Karpas-422 (cell line): ENCODE measurements around the gene LASP1NB.

Experiments used
- DNase-seq: peaks from one replicate; pipeline ENCODE4 v3.0.0-alpha.2; 2015
- H2AFZ ChIP-seq: fragments of 200-600 bp; sonication (generic); 2 replicates; pipeline ENCODE4 v1.6.1; 2014; ENCODE audit warnings: antibody characterized with exemption, low read length, mixed read lengths
- H3K27ac ChIP-seq: fragments of 200-600 bp; sonication (generic); 2 replicates; pipeline ENCODE4 v1.5.1; 2014; ENCODE audit warnings: mild to moderate bottlenecking, low read length, moderate library complexity
- H3K27me3 ChIP-seq: fragments of 200-600 bp; sonication (generic); 2 replicates; pipeline ENCODE4 v1.6.1; 2014; ENCODE audit warnings: low read length, mixed read lengths
- H3K36me3 ChIP-seq: fragments of 200-600 bp; sonication (generic); 2 replicates; pipeline ENCODE4 v1.6.1; 2014; ENCODE audit warnings: low read length, mixed read lengths; ENCODE audit not compliant: insufficient read depth
- H3K4me1 ChIP-seq: fragments of 200-600 bp; sonication (generic); 2 replicates; pipeline ENCODE4 v1.6.1; 2014; ENCODE audit warnings: mild to moderate bottlenecking, low read length, mixed read lengths
- H3K4me2 ChIP-seq: fragments of 200-600 bp; sonication (generic); 2 replicates; pipeline ENCODE4 v1.6.1; 2014; ENCODE audit warnings: low read length, low read depth, mild to moderate bottlenecking; ENCODE audit not compliant: poor library complexity, severe bottlenecking
- H3K4me3 ChIP-seq: fragments of 200-600 bp; sonication (generic); 2 replicates; pipeline ENCODE4 v1.5.1; 2014; ENCODE audit warnings: mild to moderate bottlenecking, antibody characterized with exemption, low read length, mixed read lengths
- H3K79me2 ChIP-seq: fragments of 200-600 bp; sonication (generic); 2 replicates; pipeline ENCODE4 v1.6.1; 2014; ENCODE audit warnings: mild to moderate bottlenecking, low read length, mixed read lengths
- H3K9ac ChIP-seq: fragments of 200-600 bp; sonication (generic); 2 replicates; pipeline ENCODE4 v1.6.0; 2014; ENCODE audit warnings: low read length
- H3K9me2 ChIP-seq: fragments of 200-600 bp; sonication (generic), shearing (Covaris generic); replicated peaks from 2 replicates; pipeline ENCODE4 v1.6.0; 2014; ENCODE audit warnings: mild to moderate bottlenecking, low read length, moderate library complexity; ENCODE audit not compliant: insufficient read depth
- H3K9me3 ChIP-seq: fragments of 300-700, 200-600 bp; sonication (generic); 2 replicates; pipeline ENCODE4 v1.6.1; 2014; ENCODE audit warnings: low read length, mixed read lengths
- H4K20me1 ChIP-seq: fragments of 200-600 bp; sonication (generic); 2 replicates; pipeline ENCODE4 v1.6.1; 2014; ENCODE audit warnings: mild to moderate bottlenecking, antibody characterized with exemption, low read length, low read depth; ENCODE audit not compliant: insufficient read depth

Gene LASP1NB

GRCh38 chr17:38918129-38918913 is 7.1 kb upstream of the LASP1NB start:
- no peaks in the 10 kb centered on the region for H4K20me1 ChIP-seq
- DNase-seq, result no peak
- no peak overlapping the region for H3K4me2 ChIP-seq
- no peaks in the 10 kb centered on the region for H3K27me3 ChIP-seq
- H3K9me3 ChIP-seq, result no peaks in the 10 kb centered on the region
- no peak overlapping the region for H2AFZ ChIP-seq
- H3K27ac ChIP-seq, result no peak overlapping the region
- no peak overlapping the region for H3K9ac ChIP-seq
- peaks cover 27% of the 10 kb centered on the region for H3K4me1 ChIP-seq
- H3K9me2 ChIP-seq, result no peaks in the 10 kb centered on the region
- H3K36me3 ChIP-seq, result no peaks in the 10 kb centered on the region
- H3K4me3 ChIP-seq, result no peak overlapping the region
- no peaks in the 10 kb centered on the region for H3K79me2 ChIP-seq

GRCh38 chr17:38918916-38919315 is 6.5 kb upstream of the LASP1NB start:
- Histone ChIP-seq H3K27ac (no peak overlapping the region), H3K36me3 (no peaks in the 10 kb centered on the region), H4K20me1 (no peaks in the 10 kb centered on the region)

DNA sequence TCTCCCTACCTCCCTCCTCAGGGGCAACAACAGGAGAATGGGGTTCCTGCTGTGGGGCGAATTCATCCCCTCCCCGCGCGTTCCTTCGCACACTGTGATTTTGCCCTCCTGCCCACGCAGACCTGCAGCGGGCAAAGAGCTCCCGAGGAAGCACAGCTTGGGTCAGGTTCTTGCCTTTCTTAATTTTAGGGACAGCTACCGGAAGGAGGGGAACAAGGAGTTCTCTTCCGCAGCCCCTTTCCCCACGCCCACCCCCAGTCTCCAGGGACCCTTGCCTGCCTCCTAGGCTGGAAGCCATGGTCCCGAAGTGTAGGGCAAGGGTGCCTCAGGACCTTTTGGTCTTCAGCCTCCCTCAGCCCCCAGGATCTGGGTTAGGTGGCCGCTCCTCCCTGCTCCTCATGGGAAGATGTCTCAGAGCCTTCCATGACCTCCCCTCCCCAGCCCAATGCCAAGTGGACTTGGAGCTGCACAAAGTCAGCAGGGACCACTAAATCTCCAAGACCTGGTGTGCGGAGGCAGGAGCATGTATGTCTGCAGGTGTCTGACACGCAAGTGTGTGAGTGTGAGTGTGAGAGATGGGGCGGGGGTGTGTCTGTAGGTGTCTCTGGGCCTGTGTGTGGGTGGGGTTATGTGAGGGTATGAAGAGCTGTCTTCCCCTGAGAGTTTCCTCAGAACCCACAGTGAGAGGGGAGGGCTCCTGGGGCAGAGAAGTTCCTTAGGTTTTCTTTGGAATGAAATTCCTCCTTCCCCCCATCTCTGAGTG is 5.9 kb upstream of the LASP1NB start:
- H3K4me3 ChIP-seq, result no peak overlapping the region
- no peaks in the 10 kb centered on the region for H4K20me1 ChIP-seq
- H3K9me2 ChIP-seq, result no peaks in the 10 kb centered on the region
- no peak overlapping the region for H3K27ac ChIP-seq
- H3K9me3 ChIP-seq, result no peaks in the 10 kb centered on the region
- no peaks in the 10 kb centered on the region for H3K27me3 ChIP-seq
- no peaks in the 10 kb centered on the region for H3K36me3 ChIP-seq
- H3K4me1 ChIP-seq, result peaks cover 27% of the 10 kb centered on the region
- no peak overlapping the region for H3K4me2 ChIP-seq
- no peaks in the 10 kb centered on the region for H3K79me2 ChIP-seq
- no peak overlapping the region for H2AFZ ChIP-seq
- H3K9ac ChIP-seq, result no peak overlapping the region
- no peak for DNase-seq

More at GRCh38 chr17:38918916-38919315, 6.5 kb upstream of the LASP1NB start:
- Histone ChIP-seq H3K9me2 (no peaks in the 10 kb centered on the region), H3K4me3 (no peak overlapping the region), H3K4me1 (peaks cover 27% of the 10 kb centered on the region), H3K79me2 (no peaks in the 10 kb centered on the region), H3K9ac (no peak overlapping the region), H3K9me3 (no peaks in the 10 kb centered on the region), H3K27me3 (no peaks in the 10 kb centered on the region), H3K4me2 (no peak overlapping the region), H2AFZ (no peak overlapping the region)
- DNase-seq, result no peak

GRCh38 chr17:38920374-38921291 is 4.8 kb upstream of the LASP1NB start:
- Histone ChIP-seq H3K79me2 (no peaks in the 10 kb centered on the region), H3K4me2 (peak overlapping the region; percentile 51), H3K4me1 (peaks cover 27% of the 10 kb centered on the region), H3K9me3 (no peaks in the 10 kb centered on the region), H4K20me1 (no peaks in the 10 kb centered on the region), H3K9ac (peak overlapping the region; percentile 41; the same call in 1 of the 2 replicates), H3K27ac (peak overlapping the region; percentile 62), H3K4me3 (no peak overlapping the region), H2AFZ (no peak overlapping the region), H3K9me2 (no peaks in the 10 kb centered on the region), H3K36me3 (no peaks in the 10 kb centered on the region), H3K27me3 (no peaks in the 10 kb centered on the region)
- DNase-seq, result no peak

DNA sequence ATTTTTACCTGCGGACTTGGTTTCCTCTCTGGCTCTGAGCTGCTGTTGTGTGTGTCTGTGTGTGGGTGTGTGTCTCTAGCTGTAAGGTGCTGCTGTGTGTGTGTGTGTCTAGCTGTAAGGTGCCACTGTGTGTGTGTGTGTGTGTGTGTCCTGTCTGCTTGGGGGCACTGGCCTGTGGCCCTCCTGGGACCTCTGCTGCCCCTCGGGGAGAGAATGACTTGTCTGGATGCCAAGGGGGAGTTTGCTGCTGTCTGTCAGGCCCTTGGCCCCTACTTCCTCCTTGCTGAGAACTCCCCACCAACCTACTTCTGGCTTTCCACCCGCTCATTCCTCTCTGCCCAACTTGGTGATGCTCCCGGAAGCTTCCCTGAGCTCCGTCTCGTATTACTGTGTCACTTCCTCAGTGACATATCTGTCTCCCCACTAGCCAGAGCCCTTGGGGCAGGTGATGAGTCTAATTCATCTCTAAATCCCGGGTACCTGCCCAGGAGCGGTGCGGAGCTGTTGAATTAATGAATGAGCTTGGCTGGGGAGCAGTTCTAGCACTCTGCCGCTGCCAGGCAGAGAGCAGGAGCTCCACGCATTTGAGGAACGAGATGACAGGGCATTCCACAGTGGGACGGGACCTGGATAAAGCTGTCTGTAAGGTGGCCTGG is 3.5 kb upstream of the LASP1NB start:
- Histone ChIP-seq H4K20me1 (no peaks in the 10 kb centered on the region), H3K27me3 (no peaks in the 10 kb centered on the region), H3K9me3 (no peaks in the 10 kb centered on the region), H3K27ac (peak overlapping the region; percentile 62), H3K9me2 (no peaks in the 10 kb centered on the region), H3K4me3 (0 out of 2 replicates have a peak overlapping the region, but pooled peaks have one; percentile 17), H3K9ac (peak overlapping the region; percentile 41; the same call in 1 of the 2 replicates), H3K4me2 (peak overlapping the region; percentile 51), H2AFZ (no peak overlapping the region), H3K36me3 (no peaks in the 10 kb centered on the region), H3K4me1 (peaks cover 27% of the 10 kb centered on the region), H3K79me2 (no peaks in the 10 kb centered on the region)
- DNase-seq, result peak; percentile 77

DNA sequence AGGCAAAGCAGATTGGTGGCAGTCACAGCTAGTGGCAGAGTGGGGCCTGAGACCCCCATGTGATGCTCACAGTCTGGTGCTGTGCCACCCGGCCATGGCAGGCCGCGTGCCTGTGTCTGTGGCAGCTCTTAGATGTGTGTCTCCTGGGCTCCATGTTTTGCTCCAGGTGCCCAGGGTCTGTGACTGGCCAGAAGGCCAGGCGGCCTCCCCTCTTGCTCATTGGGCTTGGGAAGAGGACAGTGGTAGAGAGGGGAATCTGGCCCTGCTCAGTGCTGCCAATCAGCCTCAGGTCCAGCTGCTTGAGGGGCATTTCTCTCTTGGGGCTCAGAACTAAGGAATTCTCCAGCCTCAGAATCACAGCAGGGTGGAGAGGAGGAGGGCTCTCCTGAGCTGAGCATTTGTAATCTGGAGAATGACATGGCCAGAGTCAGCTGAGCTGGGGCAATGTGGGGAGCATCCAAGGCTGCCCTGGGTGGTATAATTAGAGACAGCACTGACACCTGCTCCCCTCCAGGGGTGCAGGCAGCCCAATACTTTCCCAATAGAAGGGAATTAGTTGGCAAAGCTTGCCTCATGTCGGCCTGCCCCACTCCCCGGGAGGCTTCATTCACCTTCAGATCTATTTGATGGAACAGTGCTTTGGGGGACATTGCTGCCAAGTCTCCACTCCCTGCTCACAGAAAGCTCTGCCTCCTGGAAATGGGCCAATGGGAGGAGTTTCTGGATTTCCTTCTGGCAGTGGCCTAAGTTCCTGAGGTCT is 2.7 kb upstream of the LASP1NB start:
- no peaks in the 10 kb centered on the region for H3K27me3 ChIP-seq
- no peaks in the 10 kb centered on the region for H3K9me2 ChIP-seq
- peaks cover 27% of the 10 kb centered on the region for H3K4me1 ChIP-seq
- H3K4me3 ChIP-seq, result no peak overlapping the region
- no peaks in the 10 kb centered on the region for H3K36me3 ChIP-seq
- no peak overlapping the region for H3K4me2 ChIP-seq
- no peak overlapping the region for H3K9ac ChIP-seq
- H4K20me1 ChIP-seq, result no peaks in the 10 kb centered on the region
- H3K27ac ChIP-seq, result peak overlapping the region; percentile 62; the same call in 1 of the 2 replicates
- no peaks in the 10 kb centered on the region for H3K9me3 ChIP-seq
- no peaks in the 10 kb centered on the region for H3K79me2 ChIP-seq
- peak; percentile 48 for DNase-seq
- no peak overlapping the region for H2AFZ ChIP-seq

- Histone ChIP-seq H3K27me3 (no peaks in the 10 kb centered on the region), H3K4me2 (no peak overlapping the region), H3K9ac (no peak overlapping the region), H3K79me2 (no peaks in the 10 kb centered on the region), H3K4me1 (peaks cover 7% of the 10 kb centered on the region), H3K9me3 (no peaks in the 10 kb centered on the region), H2AFZ (no peak overlapping the region), H3K4me3 (no peak overlapping the region), H3K27ac (no peak overlapping the region), H3K36me3 (no peaks in the 10 kb centered on the region), H4K20me1 (no peaks in the 10 kb centered on the region), H3K9me2 (no peaks in the 10 kb centered on the region)
- no peak for DNase-seq
These were observed 1.1 kb downstream of the LASP1NB start for GRCh38 chr17:38926293-38927070.
